Measurements from ENCODE around the gene AP2B1.

AP2B1 gene

GRCh38 chr17:35705230-35705629 lies 118.1 kb downstream of the AP2B1 start:
- no peak for DNase-seq
- Mint-ChIP-seq H3K4me3 (no peak overlapping the region), H3K4me1 (peaks cover 6% of the 10 kb centered on the region), H3K36me3 (ENCODE audit: low read depth) (peaks cover 42% of the 10 kb centered on the region), H3K27me3 (ENCODE audit: low read depth, poor library complexity) (no peaks in the 10 kb centered on the region), H3K27ac (no peak overlapping the region), H3K9me3 (peaks cover 3% of the 10 kb centered on the region)
- no peak for TF ChIP-seq CTCF (IDR thresholded peaks at IDR 0.05)

- Mint-ChIP-seq H3K9me3 (peaks cover 3% of the 10 kb centered on the region), H3K27me3 (ENCODE audit: low read depth, poor library complexity) (no peaks in the 10 kb centered on the region), H3K4me3 (no peak overlapping the region), H3K4me1 (peaks cover 6% of the 10 kb centered on the region), H3K36me3 (ENCODE audit: low read depth) (peaks cover 47% of the 10 kb centered on the region), H3K27ac (no peak overlapping the region)
- no peak for DNase-seq
- no peak for TF ChIP-seq CTCF (IDR thresholded peaks at IDR 0.05)
Measured at GRCh38 chr17:35705705-35706104, 118.6 kb downstream of the AP2B1 start.

- no peak overlapping the region for H3K4me3 Mint-ChIP-seq
- H3K27ac Mint-ChIP-seq: peak overlapping the region; percentile 10
- peaks cover 11% of the 10 kb centered on the region for H3K4me1 Mint-ChIP-seq
- peaks cover 49% of the 10 kb centered on the region for H3K36me3 Mint-ChIP-seq (ENCODE audit: low read depth)
- H3K27me3 Mint-ChIP-seq (ENCODE audit: low read depth, poor library complexity): no peaks in the 10 kb centered on the region
- TF ChIP-seq CTCF (IDR thresholded peaks at IDR 0.05): no peak
- H3K9me3 Mint-ChIP-seq: no peaks in the 10 kb centered on the region
- DNase-seq: no peak
Measured at GRCh38 chr17:35708149-35708548, 121.0 kb downstream of the AP2B1 start.

GRCh38 chr17:35708951-35709350 lies 121.8 kb downstream of the AP2B1 start:
- H3K4me1 Mint-ChIP-seq: peaks cover 11% of the 10 kb centered on the region
- no peak for DNase-seq
- H3K9me3 Mint-ChIP-seq: no peaks in the 10 kb centered on the region
- H3K4me3 Mint-ChIP-seq: no peak overlapping the region
- no peaks in the 10 kb centered on the region for H3K27me3 Mint-ChIP-seq (ENCODE audit: low read depth, poor library complexity)
- peaks cover 44% of the 10 kb centered on the region for H3K36me3 Mint-ChIP-seq (ENCODE audit: low read depth)
- H3K27ac Mint-ChIP-seq: no peak overlapping the region
- no peak for TF ChIP-seq CTCF (IDR thresholded peaks at IDR 0.05)

- H3K36me3 Mint-ChIP-seq (ENCODE audit: low read depth): peaks cover 39% of the 10 kb centered on the region
- no peak overlapping the region for H3K4me3 Mint-ChIP-seq
- no peak for TF ChIP-seq CTCF (IDR thresholded peaks at IDR 0.05)
- no peak overlapping the region for H3K27ac Mint-ChIP-seq
- no peaks in the 10 kb centered on the region for H3K9me3 Mint-ChIP-seq
- no peak for DNase-seq
- H3K4me1 Mint-ChIP-seq: peaks cover 11% of the 10 kb centered on the region
- no peaks in the 10 kb centered on the region for H3K27me3 Mint-ChIP-seq (ENCODE audit: low read depth, poor library complexity)
Measured at GRCh38 chr17:35709874-35710273, 122.8 kb downstream of the AP2B1 start.

- Mint-ChIP-seq H3K27me3 (ENCODE audit: low read depth, poor library complexity) (no peaks in the 10 kb centered on the region), H3K4me1 (peaks cover 11% of the 10 kb centered on the region), H3K9me3 (no peaks in the 10 kb centered on the region), H3K36me3 (ENCODE audit: low read depth) (peaks cover 34% of the 10 kb centered on the region), H3K4me3 (no peak overlapping the region), H3K27ac (peak overlapping the region; percentile 93)
- no peak for TF ChIP-seq CTCF (IDR thresholded peaks at IDR 0.05)
- DNase-seq: no peak
Measured at GRCh38 chr17:35710950-35711349, 123.8 kb downstream of the AP2B1 start.

All from nephron progenitor cell (in vitro differentiated cells).